GM23338 (cell line): Measurements from ENCODE around the gene WDR54. TPM values are rescaled to one million over a fixed set of nuclear protein-coding genes. Genes with fewer than 3 reads are reported as not detected.
A peak's percentile ranks its signal among the peaks of the same experiment; 100 is the strongest.

Source experiments
- ATAC-seq: fragments of 200-7000 bp; cut with Tn5 transposase; 3 replicates; pipeline ENCODE4 v1.9.1; 2020
- DNase-seq: peaks from one replicate; pipeline ENCODE4 v3.0.0-alpha.2; 2015; ENCODE audit warnings: low spot score
- H2AFZ ChIP-seq: fragments of 200-600 bp; sonication (generic); 2 replicates; pipeline ENCODE4 v1.8.0; 2016; ENCODE audit warnings: antibody characterized with exemption, mild to moderate bottlenecking, moderate library complexity
- H3F3A ChIP-seq: fragments of 200-600 bp; sonication (generic); replicated peaks from 2 replicates; pipeline ENCODE4 v1.8.0; 2017; ENCODE audit warnings: antibody characterized with exemption, mixed run types, low read depth
- H3K27ac ChIP-seq: fragments of 200-600 bp; sonication (generic); 2 replicates; pipeline ENCODE4 v1.6.1; 2016; ENCODE audit warnings: low read depth
- H3K27me3 ChIP-seq: fragments of 200-600 bp; sonication (generic); 2 replicates; pipeline ENCODE4 v1.8.0; 2016; ENCODE audit warnings: mild to moderate bottlenecking, mixed run types, moderate library complexity; ENCODE audit not compliant: insufficient read depth
- H3K36me3 ChIP-seq: fragments of 200-600 bp; sonication (generic); 2 replicates; pipeline ENCODE4 v1.8.0; 2016; ENCODE audit warnings: mild to moderate bottlenecking; ENCODE audit not compliant: insufficient read depth
- H3K4me1 ChIP-seq: fragments of 200-600 bp; sonication (generic); 2 replicates; pipeline ENCODE4 v1.8.0; 2016; ENCODE audit warnings: mild to moderate bottlenecking, moderate library complexity; ENCODE audit not compliant: insufficient read depth
- H3K4me2 ChIP-seq: fragments of 200-600 bp; sonication (generic); 2 replicates; pipeline ENCODE4 v1.7.1; 2017; ENCODE audit warnings: mixed run types
- H3K4me3 ChIP-seq: fragments of 200-600 bp; sonication (generic); 2 replicates; pipeline ENCODE4 v1.6.1; 2016; ENCODE audit warnings: mixed run types
- H3K79me2 ChIP-seq: fragments of 200-600 bp; sonication (generic); replicated peaks from 2 replicates; pipeline ENCODE4 v1.8.0; 2017; ENCODE audit warnings: mild to moderate bottlenecking; ENCODE audit not compliant: insufficient read depth
- H3K9me2 ChIP-seq: fragments of 200-600 bp; sonication (generic); 2 replicates; pipeline ENCODE4 v1.8.0; 2017; ENCODE audit not compliant: insufficient read depth
- H4K20me1 ChIP-seq: fragments of 200-600 bp; sonication (generic); replicated peaks from 2 replicates; pipeline ENCODE4 v1.8.0; 2017; ENCODE audit warnings: mild to moderate bottlenecking; ENCODE audit not compliant: insufficient read depth
- H3K27ac Mint-ChIP-seq: 2 replicates; pipeline ENCODE4 v1.8.0; 2020; ENCODE audit warnings: inconsistent platforms, mild to moderate bottlenecking, moderate library complexity, mixed read lengths
- H3K27me3 Mint-ChIP-seq: 3 replicates; pipeline ENCODE4 v1.8.0; 2022; ENCODE audit warnings: low read depth, mild to moderate bottlenecking, moderate library complexity, mixed read lengths, inconsistent platforms; ENCODE audit not compliant: insufficient read depth, poor library complexity
- H3K36me3 Mint-ChIP-seq: 3 replicates; pipeline ENCODE4 v1.8.0; 2021; ENCODE audit warnings: low read depth, mild to moderate bottlenecking, inconsistent platforms, moderate library complexity, mixed read lengths
- H3K4me1 Mint-ChIP-seq: 3 replicates; pipeline ENCODE4 v1.8.0; 2020; ENCODE audit warnings: mild to moderate bottlenecking, inconsistent platforms, mixed read lengths
- H3K4me3 Mint-ChIP-seq: 3 replicates; pipeline ENCODE4 v1.8.0; 2021; ENCODE audit warnings: moderate library complexity, mild to moderate bottlenecking, inconsistent platforms, mixed read lengths
- H3K9me3 Mint-ChIP-seq: 3 replicates; pipeline ENCODE4 v1.8.0; 2020; ENCODE audit warnings: moderate library complexity, mild to moderate bottlenecking, inconsistent platforms, mixed read lengths
- CREB1 ChIP-seq: fragments of 250-450 bp; sonication (Bioruptor Pico); IDR thresholded peaks from 2 replicates; pipeline ENCODE4 v1.5.0; 2020; ENCODE audit warnings: low read depth, mild to moderate bottlenecking, moderate library complexity
- EZH2 ChIP-seq: fragments of 200-600 bp; sonication (generic); IDR thresholded peaks from one replicate; pipeline ENCODE4 v1.8.0; 2017; ENCODE audit warnings: antibody characterized with exemption, mild to moderate bottlenecking, low read depth; ENCODE audit not compliant: unreplicated experiment
- JUNB ChIP-seq: IDR thresholded peaks from one replicate; pipeline ENCODE4 v1.6.1; 2016; ENCODE audit warnings: antibody characterized with exemption; ENCODE audit not compliant: unreplicated experiment
- REST ChIP-seq: IDR thresholded peaks from one replicate; pipeline ENCODE4 v1.6.1; 2018; ENCODE audit warnings: antibody characterized with exemption; ENCODE audit not compliant: unreplicated experiment
- STAT1 ChIP-seq: IDR thresholded peaks from one replicate; pipeline ENCODE4 v1.6.1; 2016; ENCODE audit warnings: antibody characterized with exemption; ENCODE audit not compliant: unreplicated experiment
- ZNF114 ChIP-seq: fragments of 250-450 bp; sonication (Bioruptor Pico); IDR thresholded peaks from 2 replicates; pipeline ENCODE4 v1.5.0; 2020; ENCODE audit warnings: mild to moderate bottlenecking, moderate library complexity
- polyA plus RNA-seq: library from polyadenylated mRNA; unstranded; fragments of >200 nt; fragmentation: Nextera tagmentation; extraction: Ambion mirVana; gene quantifications from 2 replicates; pipeline ENCODE4 v1.2.1, GENCODE V29; 2016
- total RNA-seq: library from RNA; depleted of rRNA; stranded (reverse); fragments of >200 nt; shearing (Covaris generic); gene quantifications from 2 replicates; pipeline ENCODE4 v1.2.3, GENCODE V29; 2014

The WDR54 gene
- total and polyA plus RNA-seq, 2 experiments from 2014 or later, result 41.3 to 42.6 TPM

DNA sequence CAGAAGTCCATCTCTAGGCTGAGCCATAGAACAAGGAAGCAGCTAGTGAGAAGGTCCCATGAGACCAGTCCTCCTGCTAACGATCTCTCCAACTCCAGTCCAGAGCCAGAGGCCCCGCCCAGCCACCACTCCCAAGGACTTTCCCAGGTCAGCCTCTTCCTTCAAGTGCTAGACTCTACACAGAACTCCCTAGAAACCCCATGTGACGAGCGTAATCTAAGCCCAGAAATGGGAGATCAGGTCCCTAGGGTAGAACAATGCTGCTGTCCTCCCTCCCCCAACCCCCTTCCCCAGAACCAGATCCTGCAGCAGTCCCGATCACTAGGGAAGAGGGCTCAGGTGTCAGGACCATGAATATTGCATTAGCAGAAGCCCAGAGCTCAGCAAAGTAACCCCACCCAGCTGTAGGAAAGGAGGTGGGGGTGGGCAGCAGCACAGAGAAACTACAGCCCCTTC lies 48.3 kb upstream of the WDR54 start:
- Histone ChIP-seq H3K36me3 (peaks cover 14% of the 10 kb centered on the region), H3K27ac (no peak overlapping the region), H3K79me2 (peaks cover 25% of the 10 kb centered on the region), H3K27me3 (no peaks in the 10 kb centered on the region), H3K4me3 (peak overlapping the region; percentile 59), H3F3A (0 out of 2 replicates have a peak, but pooled peaks cover 5% of the 10 kb centered on the region), H4K20me1 (peaks cover 13% of the 10 kb centered on the region), H3K9me2 (no peaks in the 10 kb centered on the region), H3K4me1 (peaks cover 19% of the 10 kb centered on the region), H3K4me2 (peak overlapping the region; percentile 85), H2AFZ (no peak overlapping the region)
- TF ChIP-seq REST, result no peak
- Mint-ChIP-seq H3K36me3 (peaks cover 50% of the 10 kb centered on the region), H3K27me3 (peaks cover 2% of the 10 kb centered on the region), H3K9me3 (no peaks in the 10 kb centered on the region), H3K4me3 (peak overlapping the region; percentile 85), H3K27ac (peak overlapping the region; percentile 80), H3K4me1 (peaks cover 29% of the 10 kb centered on the region)
- DNase-seq, result peak; percentile 39
- ATAC-seq, result peak; percentile 37

DNA sequence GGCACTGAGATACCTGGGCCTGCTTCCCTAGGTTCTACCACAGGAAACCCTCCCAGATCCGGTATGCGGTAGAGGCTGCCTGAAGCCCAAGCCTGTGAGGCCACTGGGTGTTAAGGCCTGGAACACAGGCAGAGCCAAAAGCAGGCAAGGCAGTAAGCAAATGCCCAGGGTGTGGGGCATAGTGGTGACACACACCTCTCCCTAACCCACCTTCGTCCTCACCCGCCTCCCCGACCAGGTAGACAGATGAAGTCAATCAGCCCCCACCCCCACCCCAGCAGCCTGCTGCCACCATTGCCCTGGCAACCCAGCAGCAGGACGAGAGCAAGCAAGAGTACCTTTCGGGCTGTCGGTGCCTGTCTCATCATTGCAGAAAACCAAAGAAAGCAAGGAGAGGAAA lies 47.5 kb upstream of the WDR54 start:
- Histone ChIP-seq H3K27me3 (no peaks in the 10 kb centered on the region), H3F3A (0 out of 2 replicates have a peak, but pooled peaks cover 5% of the 10 kb centered on the region), H3K9me2 (no peaks in the 10 kb centered on the region), H3K36me3 (peaks cover 9% of the 10 kb centered on the region), H2AFZ (no peak overlapping the region), H3K4me2 (peak overlapping the region; percentile 85), H3K4me1 (peaks cover 23% of the 10 kb centered on the region), H3K27ac (peak overlapping the region; percentile 50; the same call in 1 of the 2 replicates), H3K79me2 (peaks cover 33% of the 10 kb centered on the region), H4K20me1 (peaks cover 20% of the 10 kb centered on the region), H3K4me3 (peak overlapping the region; percentile 59)
- Mint-ChIP-seq H3K27ac (peak overlapping the region; percentile 87), H3K27me3 (peaks cover 2% of the 10 kb centered on the region), H3K4me3 (peak overlapping the region; percentile 85), H3K4me1 (peaks cover 34% of the 10 kb centered on the region), H3K9me3 (no peaks in the 10 kb centered on the region), H3K36me3 (peaks cover 43% of the 10 kb centered on the region)
- ATAC-seq (peak; percentile 14), DNase-seq (peak; percentile 19)
- TF ChIP-seq EZH2, result no peak
- no peak for TF ChIP-seq ZNF114 (CRISPR knock-in tag)

- H3K4me1 Mint-ChIP-seq, result peaks cover 36% of the 10 kb centered on the region
- H3K4me3 Mint-ChIP-seq, result peak overlapping the region; percentile 85
- no peak overlapping the region for H2AFZ ChIP-seq
- H3K4me3 ChIP-seq, result peak overlapping the region; percentile 59
- 0 out of 2 replicates have a peak, but pooled peaks cover 5% of the 10 kb centered on the region for H3F3A ChIP-seq
- ATAC-seq (peak; percentile 96), DNase-seq (peak; percentile 95)
- H3K27me3 Mint-ChIP-seq, result peaks cover 3% of the 10 kb centered on the region
- peaks cover 38% of the 10 kb centered on the region for H3K36me3 Mint-ChIP-seq
- peaks cover 30% of the 10 kb centered on the region for H3K4me1 ChIP-seq
- H3K9me3 Mint-ChIP-seq, result no peaks in the 10 kb centered on the region
- TF ChIP-seq JUNB (no peak), STAT1 (no peak), CREB1 (CRISPR knock-in tag) (peak; percentile 87)
- no peaks in the 10 kb centered on the region for H3K9me2 ChIP-seq
- peaks cover 40% of the 10 kb centered on the region for H3K79me2 ChIP-seq
- H3K36me3 ChIP-seq, result peaks cover 8% of the 10 kb centered on the region
- H3K4me2 ChIP-seq, result peak overlapping the region; percentile 85
- H4K20me1 ChIP-seq, result peaks cover 27% of the 10 kb centered on the region
- H3K27ac Mint-ChIP-seq, result peak overlapping the region; percentile 87
- H3K27me3 ChIP-seq, result no peaks in the 10 kb centered on the region
- peak overlapping the region; percentile 55; the same call in 1 of the 2 replicates for H3K27ac ChIP-seq
These were observed 46.9 kb upstream of the WDR54 start for GRCh38 chr2:74374509-74375205.
